Right lung (tissue), 5 donors: ENCODE results near the gene RPA1. TPM values are rescaled to one million over a fixed set of nuclear protein-coding genes. Genes with fewer than 3 reads are reported as not detected.

Experiments
- DNase-seq, 2 donors: peaks; one replicate each; pipeline ENCODE4 v3.0.0-alpha.2; 2013
- polyA plus RNA-seq, 5 donors: library from polyadenylated mRNA; unstranded; fragments of 120-200 nt; gene quantifications; one replicate each; pipeline versions ENCODE4 v1.2.1 to v1.2.3, GENCODE V29; 2013; ENCODE audit warnings: inconsistent platforms in 1 of 5, low replicate concordance in 1 of 5; ENCODE audit not compliant: insufficient read length in 5 of 5, insufficient read depth in 1 of 5

RPA1 gene
- polyA plus RNA-seq, 5 donors: 121 to 149 (median 129) TPM

DNA sequence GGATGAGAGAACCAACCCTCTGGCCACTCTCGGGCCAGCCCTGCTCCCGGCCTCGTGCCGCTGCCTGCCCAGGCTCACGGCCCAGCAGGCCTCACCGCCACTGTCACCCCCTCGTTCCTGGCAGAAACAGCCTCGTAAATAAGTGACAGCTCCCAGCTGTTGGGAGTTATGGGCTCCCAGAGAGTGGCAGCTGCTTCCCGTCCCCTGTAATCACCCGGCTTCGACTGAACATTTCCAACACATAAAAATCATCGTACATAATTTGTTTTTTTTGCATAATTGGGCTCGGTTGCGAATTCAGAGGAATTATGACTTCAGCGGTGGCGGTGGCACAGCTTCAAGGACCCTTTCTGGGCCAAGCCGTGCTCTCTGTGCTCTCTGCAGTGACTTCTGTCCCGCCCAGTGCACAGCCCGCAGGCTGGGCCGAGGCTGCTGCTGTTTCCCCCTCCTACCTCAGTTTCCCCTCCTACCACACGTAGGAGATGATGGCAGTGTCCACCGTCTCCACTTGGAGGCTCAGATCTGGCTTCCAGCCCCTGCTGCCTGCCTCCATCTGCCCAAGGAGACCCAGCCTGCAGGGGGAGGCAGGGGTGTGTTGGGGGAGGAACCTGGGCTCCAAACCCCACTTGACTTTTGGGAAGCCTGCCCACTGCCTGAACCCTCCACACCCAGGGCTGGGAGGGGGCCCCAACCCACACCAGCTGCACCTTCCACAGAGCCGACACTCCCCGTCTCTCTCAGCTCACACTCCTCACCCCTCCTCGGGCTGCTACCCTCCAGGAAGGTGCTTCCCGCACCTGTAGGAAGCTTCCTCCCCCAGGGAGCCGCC lies 110.4 kb downstream of the RPA1 start:
- peak; percentile 83 to 86 for DNase-seq

DNA sequence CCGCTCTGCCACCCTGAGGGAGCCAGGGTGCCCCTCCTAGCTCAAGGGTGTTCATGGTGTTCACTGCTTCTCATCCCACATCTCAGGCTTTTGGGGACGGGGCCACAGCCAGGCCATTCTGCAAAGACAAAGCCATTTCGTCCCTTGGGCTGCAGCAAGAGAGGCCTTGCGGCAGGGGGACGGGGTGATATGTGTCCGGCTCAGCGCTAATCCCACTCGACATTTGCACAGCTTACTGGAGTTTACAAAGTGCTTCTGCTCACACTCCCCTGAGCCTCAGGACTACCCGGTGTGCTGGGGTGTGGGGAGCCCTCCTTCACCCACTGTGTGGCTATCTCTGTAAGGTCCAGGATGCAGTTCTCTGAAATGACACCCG lies 111.0 kb downstream of the RPA1 start:
- no peak for DNase-seq

DNA sequence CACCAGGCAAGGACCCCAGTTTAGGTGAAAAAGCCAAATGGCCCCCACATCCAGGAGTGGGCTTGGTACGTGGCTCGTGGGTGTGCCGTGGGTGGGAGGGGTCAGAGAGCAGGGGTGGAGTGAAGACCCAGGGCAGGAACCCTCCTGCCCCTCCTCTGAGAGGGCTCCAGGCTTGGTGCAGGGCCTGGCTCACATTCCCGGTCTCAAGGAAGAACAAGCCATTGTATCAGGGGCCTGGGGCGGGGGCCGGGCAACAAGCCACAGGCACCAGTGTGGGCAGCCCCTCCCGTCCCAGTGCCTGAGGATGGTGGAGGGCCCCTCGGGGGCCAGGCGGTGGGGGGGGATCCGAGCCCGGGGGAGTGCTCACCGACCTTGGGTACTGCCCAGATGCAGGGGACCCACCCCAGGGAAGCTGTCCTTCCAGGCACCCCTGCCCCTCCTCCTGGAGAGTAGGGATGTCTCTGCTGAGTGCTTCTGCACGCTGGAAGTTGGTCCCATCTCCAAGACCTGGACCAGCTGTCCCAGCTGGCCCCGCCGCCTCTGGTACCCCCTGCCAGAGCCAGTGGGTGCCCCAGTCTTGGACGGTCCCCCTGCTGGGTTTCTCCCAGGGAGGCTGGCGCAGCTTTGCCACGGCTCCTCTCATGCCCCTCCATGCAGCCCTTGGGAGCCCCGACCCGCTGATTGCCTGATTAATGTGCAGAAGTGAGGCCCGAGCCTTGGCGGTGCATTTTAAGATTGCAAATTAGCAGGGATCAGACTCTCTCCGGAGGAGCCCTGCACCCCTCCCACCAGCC lies 111.7 kb downstream of the RPA1 start:
- DNase-seq: no peak

DNA sequence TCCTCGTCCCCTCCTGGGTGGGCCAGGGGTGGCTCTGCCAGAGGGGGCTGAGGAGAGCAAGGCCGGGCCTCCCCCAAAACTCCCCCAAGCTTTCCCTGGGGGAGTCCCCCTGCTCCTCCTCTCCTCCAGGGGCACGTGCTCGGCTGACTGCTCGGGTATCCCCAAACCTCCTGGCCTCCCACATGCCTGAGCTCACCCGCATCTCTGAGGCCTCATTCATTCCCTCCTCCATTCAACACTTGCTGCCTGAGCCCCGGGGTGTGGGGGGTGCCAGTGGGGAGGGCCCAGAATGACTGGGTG lies 112.2 kb downstream of the RPA1 start:
- no peak for DNase-seq

DNA sequence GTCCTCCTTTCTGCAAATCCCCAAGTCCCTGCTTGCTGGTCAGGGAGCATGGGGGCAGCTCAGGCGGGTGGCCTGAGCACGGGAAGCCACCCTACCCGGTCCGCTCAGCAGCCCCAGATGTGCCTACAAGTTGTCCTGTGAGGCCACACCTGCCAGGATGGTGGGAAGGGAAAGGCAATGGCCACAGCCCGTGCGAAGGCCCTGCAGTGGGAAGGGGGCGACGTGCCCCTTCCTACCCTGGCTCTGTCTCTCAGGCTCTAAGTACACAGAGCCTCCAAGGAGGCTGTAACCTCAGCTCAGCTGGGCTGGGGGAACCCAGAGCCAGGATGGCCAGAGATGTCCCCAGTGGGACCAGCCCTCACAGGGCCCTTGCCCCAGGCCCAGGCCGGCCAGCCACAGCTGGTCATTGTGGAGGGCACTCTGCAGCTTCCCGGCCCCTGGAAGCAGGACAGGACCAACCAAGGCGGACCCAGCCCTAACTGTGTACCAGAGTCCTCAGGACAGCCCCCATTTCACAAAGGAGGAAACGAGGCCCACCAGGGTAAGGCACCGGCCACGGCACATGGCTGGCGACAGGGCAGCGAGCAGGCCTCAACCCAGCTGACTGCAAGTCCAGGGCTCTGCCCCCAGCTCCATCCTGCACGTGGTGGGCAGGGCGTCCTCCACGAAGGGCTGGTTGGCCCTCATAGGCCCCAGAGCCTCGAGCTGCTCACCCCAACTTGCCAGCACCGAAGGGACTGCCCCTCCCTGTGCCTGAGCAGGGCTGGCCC lies 113.0 kb downstream of the RPA1 start:
- DNase-seq: no peak

DNA sequence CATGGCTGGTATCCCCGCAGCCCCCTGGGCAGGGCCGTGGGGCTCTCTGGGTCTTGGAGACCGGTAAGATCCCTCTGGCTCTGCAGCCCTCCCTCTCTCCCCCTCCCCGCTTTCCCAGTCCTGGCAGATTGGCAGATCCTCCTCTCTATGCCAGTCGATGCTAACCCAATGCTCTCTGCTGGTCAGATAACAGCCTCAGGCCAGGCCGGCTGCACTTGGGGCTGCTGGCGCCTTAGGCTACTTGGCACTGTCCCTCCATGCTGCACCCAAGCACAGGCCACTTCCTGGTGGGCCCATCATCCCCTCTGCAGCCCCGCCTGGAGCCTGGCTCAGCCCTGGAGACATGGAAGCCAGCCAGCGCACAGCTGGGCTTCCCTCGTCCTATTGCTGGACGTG lies 113.6 kb downstream of the RPA1 start:
- peak; percentile 51 to 64 for DNase-seq

DNA sequence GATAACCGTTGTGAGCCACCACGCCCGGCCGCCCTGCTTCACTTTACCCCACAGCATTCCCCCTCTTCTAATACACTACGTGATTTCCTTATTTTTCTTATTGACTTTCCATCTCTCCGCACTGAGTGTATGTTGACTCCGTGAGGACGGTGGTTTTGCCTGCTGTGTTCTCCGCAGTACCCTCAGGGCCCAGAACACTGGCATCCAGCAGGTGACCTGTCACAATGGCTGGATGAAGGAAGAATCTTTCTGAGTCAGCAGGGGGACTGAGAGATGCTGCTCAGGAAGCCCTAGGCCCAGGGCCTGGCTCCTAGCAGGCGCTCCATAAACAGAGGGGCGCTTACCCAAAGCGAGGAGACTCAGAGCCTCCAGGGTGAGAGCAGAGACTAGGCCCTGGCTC lies 115.8 kb downstream of the RPA1 start:
- DNase-seq: no peak

DNA sequence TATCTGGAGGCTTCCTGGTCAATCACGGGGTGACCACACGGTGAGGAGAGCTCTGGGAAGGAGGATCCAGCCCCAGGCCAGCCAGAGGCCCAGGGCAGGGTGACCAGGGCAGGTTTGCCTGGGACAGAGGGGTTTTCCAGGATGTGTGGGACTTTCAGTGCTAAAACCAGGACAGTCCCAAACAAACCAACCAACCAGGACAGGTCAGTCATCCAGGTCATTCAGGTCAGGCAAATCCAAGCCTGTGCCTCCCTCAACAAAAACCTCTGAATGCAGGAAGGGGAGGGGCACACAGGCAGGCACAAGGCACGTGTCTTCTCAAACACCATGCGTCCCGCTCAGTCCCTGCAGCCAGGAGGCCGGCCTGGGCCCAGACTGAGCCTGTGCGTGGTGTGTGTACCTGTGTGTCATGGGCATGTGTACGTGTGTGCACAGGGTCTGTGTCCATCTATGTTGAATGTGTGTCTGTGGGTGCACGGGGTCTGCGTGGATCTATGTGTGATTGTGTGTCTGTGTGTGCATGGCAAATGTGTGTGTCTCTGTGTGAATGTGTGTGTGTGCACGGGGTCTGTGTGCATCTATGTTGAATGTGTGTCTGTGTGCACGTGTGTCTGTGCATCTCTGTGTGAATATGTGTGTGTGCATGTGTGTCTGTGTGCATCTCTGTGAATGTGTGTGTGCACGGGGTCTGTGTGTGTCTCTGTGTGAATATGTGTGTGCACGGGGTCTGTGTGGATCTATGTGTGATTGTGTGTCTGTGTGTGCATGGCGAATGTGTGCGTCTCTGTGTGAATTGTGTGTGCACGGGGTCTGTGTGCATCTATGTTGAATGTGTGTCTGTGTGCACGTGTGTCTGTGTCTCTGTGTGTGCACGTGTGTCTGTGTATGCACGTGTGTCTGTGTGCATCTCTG lies 116.5 kb downstream of the RPA1 start:
- no peak for DNase-seq

DNA sequence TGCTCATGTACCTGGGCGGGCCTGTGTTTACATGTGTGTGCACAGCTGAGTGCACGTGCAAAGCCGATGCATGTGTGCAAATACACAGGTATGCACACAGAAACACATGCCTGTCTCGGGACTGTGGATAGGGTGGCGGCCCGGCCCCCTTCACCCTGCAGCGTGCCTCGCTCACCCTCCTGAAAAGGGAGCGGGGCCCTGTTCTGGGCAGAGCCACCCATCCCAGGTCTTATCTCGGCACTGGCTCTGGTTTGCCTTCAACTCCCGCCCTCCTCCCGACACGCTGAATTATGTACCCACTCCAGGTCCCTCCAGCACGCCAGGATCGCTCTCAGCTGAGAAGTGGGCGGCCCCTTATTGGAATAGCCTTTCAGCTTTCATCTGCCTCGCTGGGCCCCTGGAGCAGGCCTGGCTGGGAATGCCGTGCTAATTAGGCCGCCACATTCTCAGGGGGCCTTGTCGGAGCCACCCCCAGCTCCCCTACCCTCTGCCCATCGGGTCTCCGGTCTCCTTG lies 117.5 kb downstream of the RPA1 start:
- peak in 1 of 2 donors; percentile 42 for DNase-seq

DNA sequence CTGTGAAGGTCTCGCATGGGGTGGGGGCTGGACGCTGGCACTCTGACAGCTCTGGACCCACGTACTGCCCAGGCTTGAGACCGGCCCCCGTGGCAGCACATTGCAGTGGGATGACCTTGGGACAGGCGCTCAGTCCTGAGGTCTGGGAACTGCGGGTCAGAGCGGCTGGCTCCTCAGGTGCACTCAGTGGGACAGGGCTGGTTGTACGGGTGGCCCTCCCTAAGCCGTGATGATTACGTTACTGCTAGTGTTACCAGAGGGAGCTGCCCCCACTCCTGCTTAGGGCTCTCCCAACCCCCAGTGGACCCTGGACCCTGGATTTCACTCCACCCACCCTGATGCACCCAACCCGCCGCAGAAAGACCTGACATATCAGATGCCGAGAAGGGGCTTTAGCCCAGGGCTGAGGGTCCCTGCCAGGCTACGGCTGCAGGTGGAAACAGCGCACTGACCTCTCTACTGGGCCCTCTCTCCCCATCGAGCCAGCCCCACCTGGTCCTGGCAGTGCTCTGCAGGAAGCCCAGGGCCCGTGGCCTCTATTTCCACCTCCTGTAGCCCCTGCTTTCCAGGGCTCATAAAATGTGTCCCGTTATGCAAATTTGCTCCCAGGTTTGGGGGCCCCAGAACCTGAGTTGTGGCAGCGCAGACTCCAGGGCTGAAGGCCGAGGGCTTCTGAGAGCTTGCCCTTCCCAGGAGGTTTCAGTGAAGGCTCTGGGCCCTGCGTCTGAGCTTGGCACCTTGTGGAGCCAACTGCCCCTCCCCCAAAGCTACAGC lies 118.1 kb downstream of the RPA1 start:
- no peak for DNase-seq

DNA sequence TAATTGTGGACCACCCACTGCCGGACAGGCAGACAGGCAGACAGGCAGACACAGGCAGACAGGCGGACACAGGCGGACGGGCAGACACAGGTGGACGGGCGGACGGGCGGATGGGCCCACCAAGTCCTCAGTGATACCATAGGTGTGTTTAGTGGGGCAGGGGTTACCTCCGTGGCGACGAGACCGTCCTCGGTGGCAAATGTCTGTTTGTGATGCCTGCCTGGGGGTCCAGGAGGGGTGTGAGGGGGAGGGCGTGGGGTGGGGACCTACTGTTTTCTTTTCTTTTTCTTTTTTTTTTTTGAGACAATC lies 118.7 kb downstream of the RPA1 start:
- DNase-seq: no peak

Other genes starting within 250 kb of the RPA1 start
- gene SLC43A2, start 201.2 kb upstream of the RPA1 start, polyA plus RNA-seq: 10 to 100 TPM; 21.0 to 29.0 (median 23.4) TPM
- 10 to 100 TPM; 14.6 to 23.5 (median 20.4) TPM for gene SCARF1, start 184.3 kb upstream of the RPA1 start, polyA plus RNA-seq
- 10 to 100 TPM in 1 of 5 donors, 1 to 10 TPM in 4; 6.2 to 10.2 (median 7.7) TPM for gene RILP, start 180.1 kb upstream of the RPA1 start, polyA plus RNA-seq
- 100 to 1,000 TPM; 241 to 367 (median 316) TPM for gene PRPF8, start 145.1 kb upstream of the RPA1 start, polyA plus RNA-seq
- 10 to 100 TPM in 1 of 5 donors, 1 to 10 TPM in 4; 8.2 to 12.8 (median 9.1) TPM for gene TLCD2, start 119.6 kb upstream of the RPA1 start, polyA plus RNA-seq
- 10 to 100 TPM in 3 of 5 donors, 1 to 10 TPM in 2; 6.6 to 13.7 (median 10.1) TPM for gene WDR81, start 105.3 kb upstream of the RPA1 start, polyA plus RNA-seq
- 1 to 10 TPM; 2.5 to 6.0 (median 3.5) TPM for gene SERPINF2, start 87.1 kb upstream of the RPA1 start, polyA plus RNA-seq
- gene SERPINF1, start 67.9 kb upstream of the RPA1 start, polyA plus RNA-seq: 10 to 100 TPM; 44.6 to 76.4 (median 53.1) TPM
- gene SMYD4, start 103 bp upstream of the RPA1 start, polyA plus RNA-seq: 10 to 100 TPM; 16.4 to 23.5 (median 19.1) TPM
- 1 to 10 TPM in 1 of 5 donors, under 1 TPM in 4; 0.34 to 1.1 (median 0.44) TPM for gene RTN4RL1, start 195.3 kb downstream of the RPA1 start, polyA plus RNA-seq
- 10 to 100 TPM; 38.3 to 54.3 (median 47.8) TPM for gene DPH1, start 200.1 kb downstream of the RPA1 start, polyA plus RNA-seq
- 10 to 100 TPM in 2 of 5 donors, 1 to 10 TPM in 3; 6.8 to 17.5 (median 9.2) TPM for gene OVCA2, start 212.0 kb downstream of the RPA1 start, polyA plus RNA-seq
- gene HIC1, start 225.1 kb downstream of the RPA1 start, polyA plus RNA-seq: 10 to 100 TPM; 15.1 to 51.9 (median 24.4) TPM